GM12891 (cell line): ENCODE data around the gene VAMP4.

Experiments
- PAX5 ChIP-seq: IDR thresholded peaks from 2 replicates; pipeline ENCODE4 v1.6.1; 2011; ENCODE audit warnings: low read length, moderate library complexity, mild to moderate bottlenecking; ENCODE audit not compliant: insufficient read depth, severe bottlenecking
- POLR2A ChIP-seq: IDR thresholded peaks from 2 replicates; pipeline ENCODE4 v1.6.1; 2011; ENCODE audit warnings: low read depth, low read length, control low read depth
- POLR2AphosphoS5 ChIP-seq: IDR thresholded peaks from 2 replicates; pipeline ENCODE4 v1.6.1; 2011; ENCODE audit warnings: low read depth, low read length, control low read depth
- SPI1 ChIP-seq: IDR thresholded peaks from 2 replicates; pipeline ENCODE4 v1.6.1; 2011; ENCODE audit warnings: low read depth, low read length, control low read depth
- TAF1 ChIP-seq: IDR thresholded peaks from 2 replicates; pipeline ENCODE4 v1.6.1; 2011; ENCODE audit warnings: low read depth, low read length, control low read depth

DNA sequence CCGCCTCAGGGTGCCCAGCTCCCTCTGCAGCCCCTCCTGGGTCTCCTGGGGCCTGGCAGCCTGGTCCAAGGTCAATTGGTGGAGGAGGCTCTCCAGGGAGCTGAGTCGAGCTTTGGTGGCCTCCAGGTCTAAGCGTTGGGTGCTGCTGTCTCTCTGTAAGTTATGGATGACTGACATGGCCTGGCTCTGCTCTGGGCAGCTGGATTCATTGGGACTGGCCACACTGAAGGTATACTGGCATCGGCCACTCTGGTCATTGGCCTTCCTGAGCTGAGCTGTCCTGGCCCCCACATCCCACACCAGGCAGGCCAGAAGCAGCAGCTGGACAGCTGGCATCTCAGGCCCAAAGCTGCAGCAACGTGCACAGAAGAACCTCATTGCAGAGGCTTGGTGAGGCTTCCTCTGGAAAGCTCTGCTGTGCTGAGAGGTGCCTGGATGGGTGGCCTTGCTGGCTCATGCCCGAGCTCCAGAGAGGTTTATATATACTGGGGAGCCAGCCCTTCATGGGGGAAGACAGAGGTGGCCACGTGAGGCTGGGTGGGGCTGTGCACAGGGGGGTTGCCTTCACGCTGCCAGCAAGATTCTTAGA, 89.5 kb downstream of the VAMP4 start, which contains the start of gene MYOC:
- TF ChIP-seq POLR2A (no peak), TAF1 (no peak), POLR2AphosphoS5 (no peak), SPI1 (no peak), PAX5 (no peak)
